PFSK-1 (cell line): ENCODE data around the gene TTLL5.

Source experiments
- POLR2AphosphoS5 ChIP-seq: IDR thresholded peaks from 2 replicates; pipeline ENCODE4 v1.6.1; 2012; ENCODE audit warnings: low read depth, mild to moderate bottlenecking, control low read depth, low read length, moderate library complexity
- REST ChIP-seq, 2 experiments: IDR thresholded peaks; 2 replicates each; pipeline versions ENCODE4 v1.6.1 to v1.8.0; 2011 to 2012; ENCODE audit warnings: low read depth in 2 of 2, low read length in 2 of 2, control low read depth in 1 of 2, inconsistent platforms in 1 of 2, mild to moderate bottlenecking in 1 of 2, moderate library complexity in 1 of 2; ENCODE audit not compliant: insufficient read depth in 1 of 2
- SIN3A ChIP-seq: IDR thresholded peaks from 2 replicates; pipeline ENCODE4 v1.6.1; 2012; ENCODE audit warnings: mild to moderate bottlenecking, low read length, moderate library complexity, borderline replicate concordance; ENCODE audit not compliant: insufficient read depth
- TAF1 ChIP-seq: IDR thresholded peaks from 2 replicates; pipeline ENCODE4 v1.6.1; 2012; ENCODE audit warnings: low read length, control low read depth, borderline replicate concordance; ENCODE audit not compliant: insufficient read depth

GRCh38 chr14:75960231-75960630 lies 299.2 kb downstream of the TTLL5 start:
- TF ChIP-seq REST (IDR thresholded peaks at IDR 0.05; ENCODE audit: insufficient read depth in 1 of 2, low read depth in 2 of 2, low read length in 2 of 2), result no peak
- no peak for TF ChIP-seq TAF1
- no peak for TF ChIP-seq POLR2AphosphoS5
- TF ChIP-seq SIN3A, result no peak
